GM12878 (cell line): ENCODE data around the gene KAT14. TPM values are rescaled to one million over a fixed set of nuclear protein-coding genes. Genes with fewer than 3 reads are reported as not detected.

Source experiments
- ATAC-seq: fragments of 200-7000 bp; cut with Tn5 transposase; 3 replicates; pipeline ENCODE4 v1.9.1; 2020; ENCODE audit warnings: mild to moderate bottlenecking, moderate library complexity
- BruUV-seq: library from RNA; stranded (reverse); fragments of 400-500 nt; replicated peaks from 2 replicates; lab custom pipeline; 2021; lab: Mats Ljungman, UMichigan
- CTCF ChIA-PET: fragments of 300-600 bp; sonication (Branson Sonifier 250); formaldehyde crosslinking; extraction: SDS; loops from one replicate; lab custom pipeline; 2021; ENCODE audit warnings: inconsistent platforms; lab: Yijun Ruan, JAX
- POLR2A ChIA-PET: fragments of 350-600 bp; formaldehyde crosslinking; extraction: SDS; loops from one replicate; lab custom pipeline; 2021; ENCODE audit warnings: inconsistent platforms; lab: Charles Lee
- RAD21 ChIA-PET: fragments of 300-600 bp; sonication (Branson Sonifier 250); formaldehyde crosslinking; loops from one replicate; lab custom pipeline; 2023; ENCODE audit warnings: antibody characterized with exemption; ENCODE audit not compliant: unreplicated experiment; lab: Charles Lee
- SMC1A ChIA-PET: fragments of 300-600 bp; sonication (Branson Sonifier 250); formaldehyde crosslinking; loops from one replicate; lab custom pipeline; 2023; ENCODE audit not compliant: unreplicated experiment, uncharacterized antibody; lab: Charles Lee
- DNase-seq: peaks from one replicate; pipeline ENCODE4 v3.0.0-alpha.2; 2011; ENCODE audit warnings: low read depth, low spot score
- FAIRE-seq: peaks from 3 replicates; lab custom pipeline; 2011; peaks lifted over from hg19 to GRCh38; lab: Jason Lieb, UNC
- H2AFZ ChIP-seq: 2 replicates; pipeline ENCODE4 v1.6.0; 2011; ENCODE audit warnings: low read depth, low read length, control low read depth; ENCODE audit not compliant: control insufficient read depth
- H3K27ac ChIP-seq: 2 replicates; pipeline ENCODE4 v1.5.1; 2011; ENCODE audit warnings: control low read depth; ENCODE audit not compliant: control insufficient read depth, insufficient read depth
- H3K27me3 ChIP-seq, 2 experiments: replicated peaks in 1 of 2; 2 replicates each; pipeline versions ENCODE4 v1.6.0 to v1.6.1; 2011; ENCODE audit warnings: low read length in 1 of 2; ENCODE audit not compliant: control insufficient read depth in 2 of 2, insufficient read depth in 2 of 2
- H3K36me3 ChIP-seq, 2 experiments: 2 replicates each; pipeline ENCODE4 v1.5.1; 2011; ENCODE audit warnings: low read length in 1 of 2; ENCODE audit not compliant: control insufficient read depth in 2 of 2, insufficient read depth in 2 of 2
- H3K4me1 ChIP-seq: 2 replicates; pipeline ENCODE4 v1.6.1; 2011; ENCODE audit warnings: mild to moderate bottlenecking, low read length, moderate library complexity, mixed read lengths; ENCODE audit not compliant: control insufficient read depth, insufficient read depth
- H3K4me2 ChIP-seq: 2 replicates; pipeline ENCODE4 v1.6.0; 2011; ENCODE audit warnings: control low read depth; ENCODE audit not compliant: control insufficient read depth, insufficient read depth
- H3K4me3 ChIP-seq: fragments of 200-600 bp; sonication (generic); 2 replicates; pipeline ENCODE4 v1.5.1; 2016
- H3K79me2 ChIP-seq: 2 replicates; pipeline ENCODE4 v1.6.0; 2011; ENCODE audit warnings: low read length; ENCODE audit not compliant: control insufficient read depth, insufficient read depth
- H3K9ac ChIP-seq: 2 replicates; pipeline ENCODE4 v1.8.0; 2011; ENCODE audit warnings: low read length, control low read depth, mixed read lengths; ENCODE audit not compliant: control insufficient read depth, insufficient read depth
- H3K9me3 ChIP-seq: replicated peaks from 3 replicates; pipeline ENCODE4 v1.5.1; 2011; ENCODE audit warnings: mild to moderate bottlenecking, low read length; ENCODE audit not compliant: control insufficient read depth, insufficient read depth
- H4K20me1 ChIP-seq: 2 replicates; pipeline ENCODE4 v1.6.0; 2011; ENCODE audit not compliant: control insufficient read depth, insufficient read depth
- DPF2 ChIP-seq: fragments of 450-650 bp; IDR thresholded peaks from 2 replicates; pipeline ENCODE4 v1.6.1; 2017; ENCODE audit warnings: mild to moderate bottlenecking
- ELK1 ChIP-seq: IDR thresholded peaks from 2 replicates; pipeline ENCODE4 v1.6.1; 2012; ENCODE audit warnings: low read depth, low read length, improper control_type of control experiment
- ESRRA ChIP-seq: IDR thresholded peaks from 2 replicates; pipeline ENCODE4 v1.6.1; 2012; ENCODE audit warnings: mild to moderate bottlenecking, low read length, improper control_type of control experiment
- FOS ChIP-seq: IDR thresholded peaks from 3 replicates; pipeline ENCODE4 v1.6.1; 2011; ENCODE audit warnings: borderline replicate concordance; ENCODE audit not compliant: insufficient read length; ENCODE audit errors: extremely low read depth
- GABPA ChIP-seq: IDR thresholded peaks from 2 replicates; pipeline ENCODE4 v1.6.1; 2014; ENCODE audit warnings: antibody characterized with exemption, low read depth, mild to moderate bottlenecking, inconsistent platforms
- LARP7 ChIP-seq: fragments of 450-650 bp; IDR thresholded peaks from 2 replicates; pipeline ENCODE4 v1.6.1; 2017; ENCODE audit warnings: mild to moderate bottlenecking
- RCOR1 ChIP-seq: conservative IDR thresholded peaks from 2 replicates; pipeline ENCODE4 v1.6.1; 2012; ENCODE audit warnings: low read depth, low read length, improper control_type of control experiment
- TARDBP ChIP-seq: IDR thresholded peaks from 2 replicates; pipeline ENCODE4 v1.6.1; 2016; ENCODE audit warnings: borderline replicate concordance
- WRNIP1 ChIP-seq: IDR thresholded peaks from 2 replicates; pipeline ENCODE4 v1.6.1; 2011; ENCODE audit warnings: low read depth, low read length, improper control_type of control experiment, borderline replicate concordance
- YBX1 ChIP-seq: fragments of 450-650 bp; IDR thresholded peaks from 2 replicates; pipeline ENCODE4 v1.6.1; 2016; ENCODE audit warnings: antibody characterized with exemption
- WGBS: methylation state at CpG from one replicate; pipeline ENCODE4 v1.1.6; 2016; ENCODE audit warnings: low lambda C conversion rate; ENCODE audit not compliant: insufficient replicate concordance, insufficient coverage; ENCODE audit errors: missing lambda C conversion rate; 5-methylcytosine and 5-hydroxymethylcytosine counted together
- in situ Hi-C: fragments of 300-500 bp; cut with MboI; formaldehyde crosslinking; loops from 9 replicates; pipeline ENCODE4 v1.14.3; 2018; ENCODE audit warnings: mixed read lengths
- intact Hi-C: fragments of 100-400 bp; cut with micrococcal nuclease; formaldehyde crosslinking; loops from one replicate; pipeline ENCODE4 v1.14.2; 2022; ENCODE audit not compliant: unreplicated experiment
- polyA plus RNA-seq, 11 experiments: library from polyadenylated mRNA; depleted of rRNA in 4 of 11; unstranded in 6 of 11; stranded (reverse) in 5 of 11; fragments of >200 nt; fragmentation: Nextera tagmentation in 4 of 11; fragmentation: Illumina TruSeq in 1 of 11; extraction: Ambion mirVana in 4 of 11; extraction: Trizol in 1 of 11; gene quantifications; 1 replicate in 1 of 11; 2 replicates in 10 of 11; pipeline versions ENCODE4 v1.2.1 to v1.2.3, GENCODE V29; 2011 to 2016; ENCODE audit warnings: inconsistent platforms in 2 of 11, missing spikeins in 2 of 11, low read depth in 1 of 11
- total RNA-seq, 4 experiments: library from RNA; depleted of rRNA in 3 of 4; stranded (reverse); fragments of >200 nt in 3 of 4; fragmentation: Illumina TruSeq in 1 of 4; extraction: Trizol in 1 of 4; gene quantifications; 2 replicates each; pipeline versions ENCODE4 v1.2.1 to v1.2.3, GENCODE V29; 2013 to 2021

The KAT14 gene
- total and polyA plus RNA-seq, 10 of the 15 experiments (the other 5 are each of a cell fraction or from before 2014, with no cell fraction given), result 4.0 to 19.9 (median 13.9) TPM

GRCh38 chr20:18154342-18154741, 16.7 kb downstream of the KAT14 start:
- TF ChIP-seq FOS (no peak), RCOR1 (no peak), YBX1 (no peak), ELK1 (no peak), ESRRA (no peak), LARP7 (no peak), DPF2 (no peak), GABPA (no peak), WRNIP1 (no peak), TARDBP (no peak)
- no peaks in the 10 kb centered on the region for H4K20me1 ChIP-seq
- H3K4me1 ChIP-seq, result no peaks in the 10 kb centered on the region
- ChIA-PET RAD21 (no interaction called here), CTCF (interaction anchor here (0.6 kb wide), 1 partner anchor 14 kb away, joined by 4 read pairs; no protein-coding TSS in a partner anchor), SMC1A (interaction anchor here (0.6 kb wide), 1 partner anchor 91 kb away, joined by 6 read pairs; no protein-coding TSS in a partner anchor), POLR2A (no interaction called here)
- H3K4me3 ChIP-seq, result no peak overlapping the region
- no peaks in the 10 kb centered on the region for H3K79me2 ChIP-seq
- DNase-seq, result no peak
- no TSS peak for BruUV-seq
- no peak for ATAC-seq
- intact Hi-C loops, result no loop called here
- in situ Hi-C loops, result no loop called here
- WGBS, result 97% methylated on average over 9 of the region's 9 CpGs
- no peaks in the 10 kb centered on the region for H3K27me3 ChIP-seq
- no peak overlapping the region for H3K27ac ChIP-seq
- H3K9me3 ChIP-seq, result no peaks in the 10 kb centered on the region
- H3K9ac ChIP-seq, result no peak overlapping the region
- no peak overlapping the region for H3K4me2 ChIP-seq
- FAIRE-seq, result no peak
- H2AFZ ChIP-seq, result no peak overlapping the region
- H3K36me3 ChIP-seq, result peaks cover 2 to 8% of the 10 kb centered on the region in 2 experiments; a peak in 3 of 4 replicates
